ENCODE results near the gene TNFRSF21.

GRCh38 chr6:47334334-47334733, 24.6 kb upstream of the TNFRSF21 start:
- TF ChIP-seq CTCF (IDR thresholded peaks at IDR 0.05) (no peak), POLR2A (IDR thresholded peaks at IDR 0.05) (no peak)

Data from lower leg skin (tissue), 3 donors.